ENCODE results near the gene ARID3B.

GRCh38 chr15:74523982-74524381, 17.0 kb upstream of the ARID3B start:
- TF ChIP-seq EP300 (IDR thresholded peaks at IDR 0.05; ENCODE audit: borderline replicate concordance in 1 of 2, low read depth in 1 of 2, low read length in 1 of 2) = no peak
- TF ChIP-seq, protein P1, sequence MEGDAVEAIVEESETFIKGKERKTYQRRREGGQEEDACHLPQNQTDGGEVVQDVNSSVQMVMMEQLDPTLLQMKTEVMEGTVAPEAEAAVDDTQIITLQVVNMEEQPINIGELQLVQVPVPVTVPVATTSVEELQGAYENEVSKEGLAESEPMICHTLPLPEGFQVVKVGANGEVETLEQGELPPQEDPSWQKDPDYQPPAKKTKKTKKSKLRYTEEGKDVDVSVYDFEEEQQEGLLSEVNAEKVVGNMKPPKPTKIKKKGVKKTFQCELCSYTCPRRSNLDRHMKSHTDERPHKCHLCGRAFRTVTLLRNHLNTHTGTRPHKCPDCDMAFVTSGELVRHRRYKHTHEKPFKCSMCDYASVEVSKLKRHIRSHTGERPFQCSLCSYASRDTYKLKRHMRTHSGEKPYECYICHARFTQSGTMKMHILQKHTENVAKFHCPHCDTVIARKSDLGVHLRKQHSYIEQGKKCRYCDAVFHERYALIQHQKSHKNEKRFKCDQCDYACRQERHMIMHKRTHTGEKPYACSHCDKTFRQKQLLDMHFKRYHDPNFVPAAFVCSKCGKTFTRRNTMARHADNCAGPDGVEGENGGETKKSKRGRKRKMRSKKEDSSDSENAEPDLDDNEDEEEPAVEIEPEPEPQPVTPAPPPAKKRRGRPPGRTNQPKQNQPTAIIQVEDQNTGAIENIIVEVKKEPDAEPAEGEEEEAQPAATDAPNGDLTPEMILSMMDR (IDR thresholded peaks at IDR 0.05) = no peak
- no peak for TF ChIP-seq MXI1 (IDR thresholded peaks at IDR 0.05; ENCODE audit: low read depth, low read length)

Measured in SK-N-SH (cell line).